ENCODE results near the gene PLCG1.

DNA sequence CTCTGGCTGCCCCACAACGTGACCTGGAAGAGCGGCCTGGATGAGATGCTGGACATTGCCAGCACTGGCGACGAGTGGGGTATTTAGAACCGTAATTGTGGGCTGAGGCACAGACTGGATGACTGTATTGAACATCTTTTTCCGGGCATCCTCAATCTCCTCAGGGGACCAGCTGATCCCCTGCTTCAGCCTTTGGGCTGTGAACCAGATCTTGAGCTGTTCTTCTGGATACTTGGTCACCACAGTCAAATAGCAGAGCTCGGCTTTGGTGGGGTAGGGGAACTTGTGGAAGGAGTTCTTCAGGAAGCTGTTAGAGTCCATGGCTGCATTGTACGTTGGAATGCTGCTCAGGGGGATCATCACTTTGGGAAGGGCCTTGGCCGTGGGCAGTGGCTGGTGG lies 66.3 kb downstream of the PLCG1 start:
- TF ChIP-seq, protein P1, sequence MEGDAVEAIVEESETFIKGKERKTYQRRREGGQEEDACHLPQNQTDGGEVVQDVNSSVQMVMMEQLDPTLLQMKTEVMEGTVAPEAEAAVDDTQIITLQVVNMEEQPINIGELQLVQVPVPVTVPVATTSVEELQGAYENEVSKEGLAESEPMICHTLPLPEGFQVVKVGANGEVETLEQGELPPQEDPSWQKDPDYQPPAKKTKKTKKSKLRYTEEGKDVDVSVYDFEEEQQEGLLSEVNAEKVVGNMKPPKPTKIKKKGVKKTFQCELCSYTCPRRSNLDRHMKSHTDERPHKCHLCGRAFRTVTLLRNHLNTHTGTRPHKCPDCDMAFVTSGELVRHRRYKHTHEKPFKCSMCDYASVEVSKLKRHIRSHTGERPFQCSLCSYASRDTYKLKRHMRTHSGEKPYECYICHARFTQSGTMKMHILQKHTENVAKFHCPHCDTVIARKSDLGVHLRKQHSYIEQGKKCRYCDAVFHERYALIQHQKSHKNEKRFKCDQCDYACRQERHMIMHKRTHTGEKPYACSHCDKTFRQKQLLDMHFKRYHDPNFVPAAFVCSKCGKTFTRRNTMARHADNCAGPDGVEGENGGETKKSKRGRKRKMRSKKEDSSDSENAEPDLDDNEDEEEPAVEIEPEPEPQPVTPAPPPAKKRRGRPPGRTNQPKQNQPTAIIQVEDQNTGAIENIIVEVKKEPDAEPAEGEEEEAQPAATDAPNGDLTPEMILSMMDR (IDR thresholded peaks at IDR 0.05 in 8 of 11, conservative IDR thresholded peaks at IDR 0.05 in 3 of 11) = no peak
- no peak for TF ChIP-seq POLR2A (IDR thresholded peaks at IDR 0.05)
- TF ChIP-seq POLR2AphosphoS5 (IDR thresholded peaks at IDR 0.05) = no peak
